Activated CD4-positive, alpha-beta T cell treated with anti-CD3 and anti-CD28 coated beads, Interleukin-2, amount 10 ng/mL, durations not matched to agents 24 days and 14 days (primary cell): ENCODE measurements around the gene LARP1. TPM values are rescaled to one million over a fixed set of nuclear protein-coding genes. Genes with fewer than 3 reads are reported as not detected.

Experiments
- DNase-seq: peaks from one replicate; pipeline ENCODE4 v3.0.0; 2022
- H3K27ac Mint-ChIP-seq: one replicate; pipeline ENCODE4 v1.8.0; 2022; ENCODE audit warnings: mild to moderate bottlenecking, mixed read lengths
- H3K27me3 Mint-ChIP-seq: one replicate; pipeline ENCODE4 v1.8.0; 2022; ENCODE audit warnings: mixed read lengths
- H3K36me3 Mint-ChIP-seq: one replicate; pipeline ENCODE4 v1.8.0; 2022; ENCODE audit warnings: low read depth, mild to moderate bottlenecking, mixed read lengths
- H3K4me1 Mint-ChIP-seq: one replicate; pipeline ENCODE4 v1.8.0; 2021; ENCODE audit warnings: mixed read lengths
- H3K4me3 Mint-ChIP-seq: one replicate; pipeline ENCODE4 v1.8.0; 2022; ENCODE audit warnings: mild to moderate bottlenecking, moderate library complexity, mixed read lengths
- H3K9me3 Mint-ChIP-seq: one replicate; pipeline ENCODE4 v1.8.0; 2021; ENCODE audit warnings: mixed read lengths
- intact Hi-C: fragments of 100-400 bp; cut with micrococcal nuclease; formaldehyde crosslinking; loops from one replicate; pipeline ENCODE4 v1.15.1; 2023
- total RNA-seq: library from RNA; stranded (reverse); gene quantifications from 2 replicates; pipeline ENCODE4 v1.2.3, GENCODE V29; 2022

LARP1 gene
- total RNA-seq, 1 donor from 2014 or later = 348 TPM

- peaks cover 39% of the 10 kb centered on the region for H3K4me1 Mint-ChIP-seq
- peak overlapping the region; percentile 100 for H3K4me3 Mint-ChIP-seq
- no peaks in the 10 kb centered on the region for H3K9me3 Mint-ChIP-seq
- H3K27me3 Mint-ChIP-seq = no peaks in the 10 kb centered on the region
- DNase-seq = peak; percentile 65
- H3K36me3 Mint-ChIP-seq = peaks cover 33% of the 10 kb centered on the region
- intact Hi-C loops = no loop called here
- H3K27ac Mint-ChIP-seq = peak overlapping the region; percentile 98
Observed at GRCh38 chr5:154860123-154860522, 104.9 kb downstream of the LARP1 start.

- H3K27ac Mint-ChIP-seq = peak overlapping the region; percentile 98
- peak overlapping the region; percentile 100 for H3K4me3 Mint-ChIP-seq
- peaks cover 46% of the 10 kb centered on the region for H3K4me1 Mint-ChIP-seq
- no peaks in the 10 kb centered on the region for H3K9me3 Mint-ChIP-seq
- no peak for DNase-seq
- no peaks in the 10 kb centered on the region for H3K27me3 Mint-ChIP-seq
- intact Hi-C loops = no loop called here
- H3K36me3 Mint-ChIP-seq = peaks cover 40% of the 10 kb centered on the region
Observed at GRCh38 chr5:154860765-154861164, 105.6 kb downstream of the LARP1 start.

- peaks cover 47% of the 10 kb centered on the region for H3K4me1 Mint-ChIP-seq
- H3K9me3 Mint-ChIP-seq = no peaks in the 10 kb centered on the region
- H3K27me3 Mint-ChIP-seq = no peaks in the 10 kb centered on the region
- peaks cover 47% of the 10 kb centered on the region for H3K36me3 Mint-ChIP-seq
- no peak for DNase-seq
- H3K27ac Mint-ChIP-seq = no peak overlapping the region
- peak overlapping the region; percentile 69 for H3K4me3 Mint-ChIP-seq
- intact Hi-C loops = no loop called here
Observed at GRCh38 chr5:154861946-154862345, 106.8 kb downstream of the LARP1 start.

GRCh38 chr5:154862766-154863165, 107.6 kb downstream of the LARP1 start:
- DNase-seq = no peak
- intact Hi-C loops = no loop called here
- no peaks in the 10 kb centered on the region for H3K9me3 Mint-ChIP-seq
- H3K4me1 Mint-ChIP-seq = peaks cover 47% of the 10 kb centered on the region
- H3K36me3 Mint-ChIP-seq = peaks cover 50% of the 10 kb centered on the region
- peak overlapping the region; percentile 37 for H3K4me3 Mint-ChIP-seq
- no peaks in the 10 kb centered on the region for H3K27me3 Mint-ChIP-seq
- peak overlapping the region; percentile 67 for H3K27ac Mint-ChIP-seq

GRCh38 chr5:154863291-154864080, 108.3 kb downstream of the LARP1 start:
- peaks cover 50% of the 10 kb centered on the region for H3K36me3 Mint-ChIP-seq
- H3K27me3 Mint-ChIP-seq = no peaks in the 10 kb centered on the region
- DNase-seq = no peak
- intact Hi-C loops = no loop called here
- peaks cover 47% of the 10 kb centered on the region for H3K4me1 Mint-ChIP-seq
- H3K27ac Mint-ChIP-seq = peak overlapping the region; percentile 25
- H3K4me3 Mint-ChIP-seq = no peak overlapping the region
- no peaks in the 10 kb centered on the region for H3K9me3 Mint-ChIP-seq

GRCh38 chr5:154865466-154866184, 110.4 kb downstream of the LARP1 start:
- intact Hi-C loops = no loop called here
- Mint-ChIP-seq H3K27ac (peak overlapping the region; percentile 16), H3K9me3 (no peaks in the 10 kb centered on the region), H3K27me3 (no peaks in the 10 kb centered on the region), H3K4me3 (peak overlapping the region; percentile 32), H3K4me1 (peaks cover 40% of the 10 kb centered on the region), H3K36me3 (peaks cover 55% of the 10 kb centered on the region)
- DNase-seq = no peak

- Mint-ChIP-seq H3K4me3 (no peak overlapping the region), H3K36me3 (peaks cover 61% of the 10 kb centered on the region), H3K9me3 (no peaks in the 10 kb centered on the region), H3K4me1 (peaks cover 35% of the 10 kb centered on the region), H3K27me3 (no peaks in the 10 kb centered on the region), H3K27ac (peak overlapping the region; percentile 10)
- intact Hi-C loops = loop anchor here (1.0 kb wide), 1 partner anchor 8 kb away; no protein-coding TSS in a partner anchor
- no peak for DNase-seq
Observed at GRCh38 chr5:154866841-154867240, 111.7 kb downstream of the LARP1 start.

Other genes with a start within 250 kb of the LARP1 start
- gene FAXDC2, start 95.2 kb downstream of the LARP1 start, total RNA-seq = not detected in 2 replicates
- gene CNOT8, start 103.2 kb downstream of the LARP1 start, total RNA-seq = 52.7 and 57.4 TPM in 2 replicates
- gene GEMIN5, start 182.8 kb downstream of the LARP1 start, total RNA-seq = 44.7 and 47.5 TPM in 2 replicates
- 83.8 and 89.6 TPM in 2 replicates for gene MRPL22, start 185.7 kb downstream of the LARP1 start, total RNA-seq